ENCODE results near the gene ZBTB7C.

The ZBTB7C gene

DNA sequence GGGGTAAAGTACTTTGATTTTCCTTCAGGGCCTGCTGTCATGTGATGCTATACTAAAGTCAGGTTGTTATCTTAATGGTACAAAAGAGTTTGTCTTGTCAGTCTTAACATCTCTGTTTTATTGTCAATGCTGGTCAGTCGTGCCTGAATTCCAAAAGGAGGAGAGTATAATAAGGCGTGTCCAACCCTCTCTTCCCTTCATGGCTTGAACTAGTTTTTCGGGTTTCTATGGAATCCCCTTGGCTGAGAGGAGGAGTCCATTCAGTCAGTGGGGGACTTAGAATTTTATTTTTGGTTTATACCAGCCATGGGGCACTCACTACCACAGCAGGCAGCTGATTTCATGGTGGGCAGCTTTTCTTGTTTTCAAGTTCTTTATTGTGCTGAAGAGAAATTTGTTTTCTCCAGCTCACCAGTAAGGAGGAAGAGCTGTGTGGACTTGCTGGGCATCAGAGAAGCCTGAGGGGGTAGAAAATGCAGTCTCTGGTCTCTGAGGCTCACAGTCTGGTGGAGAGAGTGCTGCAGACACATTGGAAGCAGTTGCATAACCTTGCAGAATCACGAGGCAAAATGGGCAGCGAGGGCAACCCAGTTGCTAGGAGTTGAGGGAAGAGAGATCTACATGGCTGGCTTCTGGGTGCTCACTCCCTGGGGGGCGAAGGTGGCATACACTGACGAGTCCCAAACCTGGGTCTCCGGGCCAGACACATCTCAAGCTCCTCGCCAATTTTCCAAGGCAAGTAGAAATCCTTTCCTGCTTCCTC, 193.1 kb downstream of the ZBTB7C start:
- Histone ChIP-seq H3K27me3 (ENCODE audit: control insufficient read depth in 5 of 5, insufficient read depth in 4 of 5, low read length in 5 of 5) (no peaks in the 10 kb centered on the region), H3K4me3 (ENCODE audit: low read depth in 1 of 5, low read length in 5 of 5) (no peak overlapping the region), H3K4me1 (ENCODE audit: control insufficient read depth in 5 of 5, insufficient read depth in 5 of 5, low read length in 5 of 5) (no peaks in the 10 kb centered on the region), H3K9me3 (ENCODE audit: control insufficient read depth in 5 of 5, low read length in 5 of 5) (peaks cover 0 to 5% (median 2%) of the 10 kb centered on the region in 5 donors), H3K36me3 (ENCODE audit: control insufficient read depth in 5 of 5, insufficient read depth in 5 of 5, low read length in 5 of 5) (no peaks in the 10 kb centered on the region), H3K27ac (ENCODE audit: low read depth, low read length) (no peak overlapping the region), H3K9ac (ENCODE audit: low read length in 5 of 5) (no peak overlapping the region)

DNA sequence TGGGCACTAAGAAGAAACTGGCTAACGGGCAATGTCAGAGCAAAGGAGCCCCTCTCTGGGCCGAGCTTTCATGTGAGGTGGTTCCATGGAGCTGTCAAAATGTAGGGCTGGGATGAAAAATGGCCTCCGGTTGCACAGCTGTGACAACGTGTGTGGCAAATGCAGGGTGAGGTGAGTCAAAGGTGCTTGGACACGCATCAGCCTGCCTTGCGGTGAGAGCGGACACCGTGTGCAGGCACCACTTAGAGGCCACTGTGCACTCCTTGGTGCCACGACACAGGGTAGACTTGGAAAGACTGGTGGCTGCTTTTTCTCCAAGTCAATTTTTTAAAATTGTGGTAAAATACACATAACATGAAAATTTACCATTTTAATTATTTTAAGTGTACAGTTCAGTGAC, 195.4 kb downstream of the ZBTB7C start:
- Histone ChIP-seq H3K4me3 (ENCODE audit: low read depth in 1 of 5, low read length in 5 of 5) (no peak overlapping the region), H3K36me3 (ENCODE audit: control insufficient read depth in 5 of 5, insufficient read depth in 5 of 5, low read length in 5 of 5) (no peaks in the 10 kb centered on the region), H3K9me3 (ENCODE audit: control insufficient read depth in 5 of 5, low read length in 5 of 5) (peaks cover 0 to 5% (median 2%) of the 10 kb centered on the region in 5 donors), H3K4me1 (ENCODE audit: control insufficient read depth in 5 of 5, insufficient read depth in 5 of 5, low read length in 5 of 5) (no peaks in the 10 kb centered on the region), H3K27me3 (ENCODE audit: control insufficient read depth in 5 of 5, insufficient read depth in 4 of 5, low read length in 5 of 5) (no peaks in the 10 kb centered on the region), H3K9ac (ENCODE audit: low read length in 5 of 5) (no peak overlapping the region), H3K27ac (ENCODE audit: low read depth, low read length) (no peak overlapping the region)

DNA sequence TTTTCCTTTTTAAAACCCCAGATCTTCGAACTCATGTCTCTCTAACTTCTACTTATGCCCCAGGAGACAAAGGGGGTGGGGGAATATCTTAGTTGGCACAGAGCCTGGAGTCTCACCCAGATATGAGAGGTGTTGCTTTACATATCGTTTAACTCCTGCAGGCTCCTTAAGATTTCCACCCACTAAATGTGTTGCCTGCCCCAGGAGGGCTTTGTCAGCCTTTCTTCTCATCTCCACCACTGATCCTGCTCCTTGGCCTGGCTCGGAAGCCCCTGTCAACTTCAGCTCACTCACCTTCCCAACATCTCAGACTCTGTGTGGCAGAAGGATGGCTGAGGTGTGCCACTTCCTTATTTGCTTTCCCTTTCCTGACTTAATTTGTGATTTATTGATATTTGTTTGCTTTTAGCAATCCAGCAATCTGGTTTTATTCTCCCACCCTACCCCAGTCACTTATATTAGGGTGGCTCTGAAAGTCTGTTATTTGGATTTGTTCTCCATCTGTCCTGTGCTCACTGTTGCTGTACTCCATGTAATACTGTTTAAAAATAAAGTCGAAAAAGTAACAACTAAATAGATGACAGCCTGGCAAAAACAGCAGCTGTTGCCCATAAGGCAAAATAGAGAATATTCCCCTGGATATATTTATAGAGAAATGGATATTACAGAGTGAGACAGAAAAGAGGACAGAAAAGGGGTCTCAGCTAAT, 200.6 kb downstream of the ZBTB7C start:
- H3K36me3 ChIP-seq (ENCODE audit: control insufficient read depth in 5 of 5, insufficient read depth in 5 of 5, low read length in 5 of 5): no peaks in the 10 kb centered on the region
- no peaks in the 10 kb centered on the region for H3K4me1 ChIP-seq (ENCODE audit: control insufficient read depth in 5 of 5, insufficient read depth in 5 of 5, low read length in 5 of 5)
- no peak overlapping the region for H3K4me3 ChIP-seq (ENCODE audit: low read depth in 1 of 5, low read length in 5 of 5)
- peaks cover 0 to 4% (median 2%) of the 10 kb centered on the region in 5 donors for H3K9me3 ChIP-seq (ENCODE audit: control insufficient read depth in 5 of 5, low read length in 5 of 5)
- H3K27me3 ChIP-seq (ENCODE audit: control insufficient read depth in 5 of 5, insufficient read depth in 4 of 5, low read length in 5 of 5): no peaks in the 10 kb centered on the region
- H3K9ac ChIP-seq (ENCODE audit: low read length in 5 of 5): no peak overlapping the region
- no peak overlapping the region for H3K27ac ChIP-seq (ENCODE audit: low read depth, low read length)

DNA sequence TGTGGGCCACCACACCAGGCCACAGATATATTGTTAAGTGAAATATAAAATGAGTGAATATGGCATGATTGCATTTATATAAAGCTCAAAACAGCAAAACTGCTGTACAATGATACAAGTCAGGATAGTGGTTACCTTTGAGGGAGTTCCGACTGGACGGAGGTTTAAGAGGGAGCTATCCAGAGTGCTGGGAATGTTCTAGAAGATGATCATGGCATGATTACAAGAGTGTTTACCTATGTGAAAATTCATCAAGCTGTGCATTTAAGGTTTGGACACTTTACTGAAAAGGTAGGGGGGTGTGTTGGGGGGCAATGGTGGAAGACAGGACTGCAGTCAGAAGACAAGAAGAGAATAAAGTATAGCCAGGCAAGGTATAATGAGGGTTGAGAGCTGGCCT, 201.4 kb downstream of the ZBTB7C start:
- H3K4me3 ChIP-seq (ENCODE audit: low read depth in 1 of 5, low read length in 5 of 5): no peak overlapping the region

DNA sequence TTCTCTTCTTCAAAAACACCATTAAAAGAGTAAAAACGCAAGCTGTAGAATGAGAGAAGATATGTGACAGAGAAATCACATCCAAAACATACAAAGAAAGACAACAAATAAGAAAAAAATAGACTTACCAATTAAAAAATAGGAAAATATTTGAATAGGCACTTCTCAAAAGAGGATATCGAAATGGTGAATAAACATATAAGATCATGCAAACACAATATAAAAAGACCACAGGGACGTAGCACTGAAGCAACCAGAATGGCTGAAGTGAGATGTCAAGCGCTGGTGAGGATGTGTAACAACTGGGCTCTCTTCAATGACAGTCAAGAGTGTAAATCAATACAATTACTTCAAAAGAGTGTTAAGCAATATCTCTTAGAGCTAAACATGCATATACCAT, 202.3 kb downstream of the ZBTB7C start:
- Histone ChIP-seq H3K4me3 (ENCODE audit: low read depth in 1 of 5, low read length in 5 of 5) (no peak overlapping the region), H3K27ac (ENCODE audit: low read depth, low read length) (no peak overlapping the region), H3K9ac (ENCODE audit: low read length in 5 of 5) (no peak overlapping the region), H3K4me1 (ENCODE audit: control insufficient read depth in 5 of 5, insufficient read depth in 5 of 5, low read length in 5 of 5) (no peaks in the 10 kb centered on the region), H3K27me3 (ENCODE audit: control insufficient read depth in 5 of 5, insufficient read depth in 4 of 5, low read length in 5 of 5) (no peaks in the 10 kb centered on the region), H3K9me3 (ENCODE audit: control insufficient read depth in 5 of 5, low read length in 5 of 5) (peaks cover 0 to 4% (median 2%) of the 10 kb centered on the region in 5 donors), H3K36me3 (ENCODE audit: control insufficient read depth in 5 of 5, insufficient read depth in 5 of 5, low read length in 5 of 5) (no peaks in the 10 kb centered on the region)

More for the DNA sequence above, 201.4 kb downstream of the ZBTB7C start:
- no peak overlapping the region for H3K9ac ChIP-seq (ENCODE audit: low read length in 5 of 5)
- H3K27ac ChIP-seq (ENCODE audit: low read depth, low read length): no peak overlapping the region
- peaks cover 0 to 4% (median 2%) of the 10 kb centered on the region in 5 donors for H3K9me3 ChIP-seq (ENCODE audit: control insufficient read depth in 5 of 5, low read length in 5 of 5)
- H3K27me3 ChIP-seq (ENCODE audit: control insufficient read depth in 5 of 5, insufficient read depth in 4 of 5, low read length in 5 of 5): no peaks in the 10 kb centered on the region
- H3K4me1 ChIP-seq (ENCODE audit: control insufficient read depth in 5 of 5, insufficient read depth in 5 of 5, low read length in 5 of 5): no peaks in the 10 kb centered on the region
- no peaks in the 10 kb centered on the region for H3K36me3 ChIP-seq (ENCODE audit: control insufficient read depth in 5 of 5, insufficient read depth in 5 of 5, low read length in 5 of 5)

DNA sequence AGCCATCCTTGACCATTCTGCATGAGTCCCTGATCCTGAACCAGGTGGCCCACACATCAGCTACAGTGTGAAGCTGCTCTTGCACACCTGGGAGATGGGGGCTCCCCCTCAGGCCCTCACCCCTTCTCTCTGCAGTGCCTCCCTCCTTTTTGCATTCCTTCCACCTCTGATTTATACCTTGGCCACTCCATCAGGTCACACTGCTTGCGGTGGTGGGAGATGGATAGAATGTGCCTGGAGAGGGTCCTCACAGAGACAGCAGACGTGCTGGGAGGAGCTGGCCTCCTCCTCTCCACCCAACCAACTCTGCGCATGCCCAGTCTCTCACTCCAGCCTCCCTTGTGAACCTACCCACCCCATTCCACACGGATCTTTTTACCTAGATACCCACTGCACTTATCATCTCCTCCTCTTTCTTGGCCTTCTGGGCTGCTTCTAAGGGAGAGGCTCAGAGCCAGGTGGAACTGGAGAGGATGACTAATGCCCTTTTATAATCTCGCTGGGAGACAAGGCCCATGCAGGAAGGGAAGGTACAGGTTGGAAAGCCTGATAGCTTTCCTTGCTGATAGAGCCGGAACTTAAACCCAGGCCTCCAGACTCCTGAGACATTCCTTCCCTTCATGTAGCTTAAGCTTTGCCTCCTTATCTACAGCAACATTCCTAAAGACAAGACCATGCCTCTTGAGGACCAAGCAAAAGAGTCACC, 205.1 kb downstream of the ZBTB7C start:
- Histone ChIP-seq H3K9me3 (ENCODE audit: control insufficient read depth in 5 of 5, low read length in 5 of 5) (no peaks in the 10 kb centered on the region), H3K4me1 (ENCODE audit: control insufficient read depth in 5 of 5, insufficient read depth in 5 of 5, low read length in 5 of 5) (peaks cover 0 to 2% (median 0%) of the 10 kb centered on the region in 5 donors), H3K27me3 (ENCODE audit: control insufficient read depth in 5 of 5, insufficient read depth in 4 of 5, low read length in 5 of 5) (peaks cover 0 to 3% (median 0%) of the 10 kb centered on the region in 5 donors), H3K9ac (ENCODE audit: low read length in 5 of 5) (no peak overlapping the region), H3K27ac (ENCODE audit: low read depth, low read length) (no peak overlapping the region), H3K36me3 (ENCODE audit: control insufficient read depth in 5 of 5, insufficient read depth in 5 of 5, low read length in 5 of 5) (no peaks in the 10 kb centered on the region), H3K4me3 (ENCODE audit: low read depth in 1 of 5, low read length in 5 of 5) (no peak overlapping the region)

DNA sequence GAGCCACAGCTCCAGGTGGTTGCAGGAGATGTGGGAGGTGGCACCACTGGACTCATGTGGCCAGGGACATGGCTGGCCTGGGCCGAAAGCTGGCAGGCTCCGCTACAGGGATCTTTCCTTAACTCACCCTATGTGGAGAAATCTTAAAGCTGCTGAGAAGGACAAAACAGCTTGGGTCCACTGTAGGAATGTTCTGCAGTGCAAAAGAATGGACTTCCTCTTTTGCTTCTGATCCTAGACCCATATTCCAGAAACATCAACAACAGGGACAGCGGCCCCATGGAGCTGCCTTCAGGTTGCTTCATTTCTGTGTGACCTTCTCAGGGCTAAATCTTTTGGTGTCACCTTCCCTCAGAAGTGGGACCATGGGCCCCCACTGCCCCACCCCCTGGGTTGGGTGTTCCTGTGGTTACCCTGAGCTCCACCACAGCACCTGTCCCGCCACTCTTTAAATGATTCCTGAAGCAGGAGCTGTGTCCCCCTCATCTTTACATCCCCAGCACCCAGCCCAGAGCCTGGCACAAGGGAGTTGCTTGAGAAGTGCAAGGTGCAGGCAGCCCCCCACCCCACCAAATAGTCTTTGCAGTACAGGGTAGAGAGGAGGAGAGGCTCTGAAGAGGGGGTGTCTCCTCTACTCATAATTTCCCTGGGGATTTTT, 205.8 kb downstream of the ZBTB7C start:
- H3K9ac ChIP-seq (ENCODE audit: low read length in 5 of 5): no peak overlapping the region
- no peaks in the 10 kb centered on the region for H3K36me3 ChIP-seq (ENCODE audit: control insufficient read depth in 5 of 5, insufficient read depth in 5 of 5, low read length in 5 of 5)
- H3K27ac ChIP-seq (ENCODE audit: low read depth, low read length): no peak overlapping the region
- peaks cover 0 to 2% (median 0%) of the 10 kb centered on the region in 5 donors for H3K4me1 ChIP-seq (ENCODE audit: control insufficient read depth in 5 of 5, insufficient read depth in 5 of 5, low read length in 5 of 5)
- H3K27me3 ChIP-seq (ENCODE audit: control insufficient read depth in 5 of 5, insufficient read depth in 4 of 5, low read length in 5 of 5): peaks cover 0 to 3% (median 0%) of the 10 kb centered on the region in 5 donors
- no peaks in the 10 kb centered on the region for H3K9me3 ChIP-seq (ENCODE audit: control insufficient read depth in 5 of 5, low read length in 5 of 5)
- no peak overlapping the region for H3K4me3 ChIP-seq (ENCODE audit: low read depth in 1 of 5, low read length in 5 of 5)

DNA sequence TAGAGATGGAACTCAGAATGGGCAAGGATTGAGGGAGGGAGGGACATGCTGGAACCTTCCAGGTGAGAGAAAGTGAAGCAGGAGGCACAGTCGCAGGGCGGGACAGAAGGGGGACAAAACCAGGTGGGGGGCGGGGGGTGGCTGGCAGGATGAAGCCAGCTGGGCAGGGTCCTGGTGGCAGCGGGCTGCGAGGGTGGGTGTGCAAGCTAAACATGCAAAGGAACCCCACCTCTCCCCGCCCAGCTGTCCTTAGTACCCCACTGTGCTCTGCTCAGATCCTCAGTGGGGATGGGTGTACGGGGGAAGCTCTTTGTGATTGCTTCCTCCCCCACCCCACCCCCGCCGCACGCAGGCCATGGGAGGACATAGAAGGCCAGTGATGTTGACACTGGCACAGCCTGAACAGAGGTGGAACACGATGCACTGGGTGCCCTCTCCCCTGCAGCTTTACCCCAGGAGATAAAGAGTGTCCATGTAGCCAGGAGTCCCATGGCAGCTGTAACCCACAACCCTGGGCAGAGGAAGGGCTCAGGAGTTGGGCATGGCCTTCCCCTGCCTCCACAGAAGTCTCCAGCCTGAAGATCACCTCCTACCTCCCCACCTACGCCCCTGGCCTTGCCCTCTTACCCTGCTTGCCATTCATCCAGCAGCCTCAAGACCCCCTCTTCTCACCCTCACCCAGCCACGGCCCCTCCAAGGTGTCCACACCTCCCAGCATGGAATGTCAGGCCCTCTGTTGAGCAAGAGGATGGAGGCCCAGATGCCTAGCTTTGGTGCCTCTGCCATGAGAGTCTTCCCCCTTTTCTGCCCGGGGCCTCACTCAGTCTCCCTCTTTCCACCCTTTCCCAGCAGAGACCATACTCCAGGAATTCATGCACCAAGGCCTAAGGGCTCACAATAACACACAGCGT, 206.6 kb downstream of the ZBTB7C start:
- H3K27me3 ChIP-seq (ENCODE audit: control insufficient read depth in 5 of 5, insufficient read depth in 4 of 5, low read length in 5 of 5): peaks cover 0 to 3% (median 0%) of the 10 kb centered on the region in 5 donors
- no peaks in the 10 kb centered on the region for H3K9me3 ChIP-seq (ENCODE audit: control insufficient read depth in 5 of 5, low read length in 5 of 5)
- no peak overlapping the region for H3K4me3 ChIP-seq (ENCODE audit: low read depth in 1 of 5, low read length in 5 of 5)
- H3K36me3 ChIP-seq (ENCODE audit: control insufficient read depth in 5 of 5, insufficient read depth in 5 of 5, low read length in 5 of 5): no peaks in the 10 kb centered on the region
- peaks cover 0 to 2% (median 0%) of the 10 kb centered on the region in 5 donors for H3K4me1 ChIP-seq (ENCODE audit: control insufficient read depth in 5 of 5, insufficient read depth in 5 of 5, low read length in 5 of 5)
- no peak overlapping the region for H3K9ac ChIP-seq (ENCODE audit: low read length in 5 of 5)
- H3K27ac ChIP-seq (ENCODE audit: low read depth, low read length): no peak overlapping the region

DNA sequence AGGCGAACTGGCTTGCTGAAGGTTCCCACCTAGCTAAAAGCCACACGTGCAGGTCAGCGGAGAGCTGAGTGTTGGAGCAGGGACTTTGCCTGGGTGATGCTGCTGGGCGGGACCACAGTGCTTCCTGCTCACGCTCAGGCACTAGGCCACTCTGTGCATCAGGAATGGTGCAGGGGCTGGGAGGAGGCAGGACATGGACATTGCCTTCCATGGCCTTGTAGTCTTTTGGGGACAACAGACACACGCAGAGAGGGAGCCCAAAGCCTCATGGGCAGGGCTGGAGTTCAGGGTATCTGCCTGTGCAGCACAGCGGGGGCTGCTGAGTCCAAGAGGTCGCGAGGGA, 207.2 kb downstream of the ZBTB7C start:
- no peak overlapping the region for H3K4me3 ChIP-seq (ENCODE audit: low read depth in 1 of 5, low read length in 5 of 5)
- H3K9ac ChIP-seq (ENCODE audit: low read length in 5 of 5): no peak overlapping the region
- no peak overlapping the region for H3K27ac ChIP-seq (ENCODE audit: low read depth, low read length)
- peaks cover 0 to 3% (median 0%) of the 10 kb centered on the region in 5 donors for H3K27me3 ChIP-seq (ENCODE audit: control insufficient read depth in 5 of 5, insufficient read depth in 4 of 5, low read length in 5 of 5)
- H3K9me3 ChIP-seq (ENCODE audit: control insufficient read depth in 5 of 5, low read length in 5 of 5): no peaks in the 10 kb centered on the region
- H3K4me1 ChIP-seq (ENCODE audit: control insufficient read depth in 5 of 5, insufficient read depth in 5 of 5, low read length in 5 of 5): peaks cover 0 to 2% (median 0%) of the 10 kb centered on the region in 5 donors
- H3K36me3 ChIP-seq (ENCODE audit: control insufficient read depth in 5 of 5, insufficient read depth in 5 of 5, low read length in 5 of 5): no peaks in the 10 kb centered on the region
